Suppressor macrophage treated with lipopolysaccharide for 1 hour (primary cell): ENCODE results near the gene ZNF91.
"Not testable (repeated sequence)": the region's sequence is repeated elsewhere in the genome, so short reads cannot be mapped to it uniquely, and the experiment has no call there.

ENCODE experiments used
- DNase-seq, 3 donors: peaks; one replicate each; pipeline ENCODE4 v3.0.0-alpha.2; 2020 to 2022

The ZNF91 gene

DNA sequence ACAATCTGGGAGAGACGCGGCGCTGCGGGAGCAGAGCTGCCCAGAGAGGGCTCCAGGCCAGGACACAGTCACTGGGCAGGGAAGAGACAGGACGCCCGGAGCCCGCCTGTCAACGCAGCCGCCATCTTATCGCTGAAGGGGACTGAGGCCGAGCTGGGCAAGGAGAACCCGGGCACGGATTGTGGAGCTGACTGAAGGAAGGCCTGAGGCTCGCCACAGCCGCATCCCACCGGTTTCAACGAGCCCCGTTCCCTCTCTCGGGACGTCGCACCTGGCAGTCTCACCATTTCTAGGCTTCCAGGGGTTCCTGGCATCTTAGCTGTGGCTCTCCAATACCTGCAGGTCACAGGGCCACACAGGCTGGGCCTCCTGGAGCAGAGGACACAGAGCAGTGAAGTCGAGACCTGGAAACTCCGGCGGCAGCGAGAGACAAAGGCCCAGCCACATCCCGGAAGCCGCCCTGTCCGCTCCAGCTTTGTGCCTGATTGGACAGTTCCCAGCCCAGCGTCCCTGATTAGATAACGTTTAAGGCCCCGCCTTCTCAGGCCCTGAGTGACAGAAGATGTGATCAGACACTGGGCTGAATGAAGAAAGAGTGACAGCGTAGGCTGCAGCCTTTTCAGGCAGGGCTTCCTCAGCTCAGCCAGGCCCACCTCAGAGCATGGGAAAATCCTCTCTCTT, at the start of gene ZNF91:
TSS of gene ZNF91 (minus strand) at position 431 of the 681 bp plus-strand sequence. CDS start at position 314, 117 bp downstream.
- DNase-seq, result peak; percentile 95 to 97 (median 96)

DNA sequence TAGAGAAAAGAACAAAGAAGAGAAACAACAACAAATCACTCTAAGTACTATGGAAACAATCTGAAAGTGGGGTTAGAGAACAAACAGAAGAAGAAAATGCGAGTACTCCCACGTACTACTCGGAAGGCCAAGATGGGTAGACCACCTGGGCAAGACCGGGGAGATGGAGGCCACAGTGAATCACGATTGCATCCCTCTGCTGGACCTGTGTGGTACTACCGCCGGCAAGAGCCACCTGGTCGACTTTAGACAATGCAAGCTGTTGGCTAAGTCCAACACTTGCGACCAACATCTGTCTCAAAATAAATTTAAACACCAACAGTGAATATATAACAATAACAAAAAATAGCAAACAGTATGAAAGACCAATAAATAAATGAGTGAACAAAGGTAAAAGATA, 45.5 kb upstream of the ZNF91 start:
- DNase-seq, result peak in 1 of 3 donors; percentile 2

DNA sequence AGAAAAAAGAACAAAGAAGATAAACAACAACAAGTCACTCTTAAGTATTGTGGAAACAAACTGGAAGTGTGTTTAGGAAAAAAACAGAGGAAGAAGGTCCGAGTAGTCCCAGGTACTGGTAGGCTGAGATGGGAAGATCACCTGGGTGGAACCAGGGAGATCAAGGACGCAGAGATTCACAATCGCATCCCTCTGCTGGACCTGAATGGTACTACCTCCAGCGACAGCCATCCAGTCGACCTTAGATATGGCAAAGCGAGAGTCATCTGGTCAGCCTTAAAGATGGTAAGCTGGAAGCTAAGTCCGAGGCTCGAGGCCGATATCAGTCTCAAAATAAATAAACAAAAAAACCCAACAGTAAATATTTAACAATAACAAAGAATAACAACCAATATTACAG, 44.9 kb upstream of the ZNF91 start:
- DNase-seq, result no peak

DNA sequence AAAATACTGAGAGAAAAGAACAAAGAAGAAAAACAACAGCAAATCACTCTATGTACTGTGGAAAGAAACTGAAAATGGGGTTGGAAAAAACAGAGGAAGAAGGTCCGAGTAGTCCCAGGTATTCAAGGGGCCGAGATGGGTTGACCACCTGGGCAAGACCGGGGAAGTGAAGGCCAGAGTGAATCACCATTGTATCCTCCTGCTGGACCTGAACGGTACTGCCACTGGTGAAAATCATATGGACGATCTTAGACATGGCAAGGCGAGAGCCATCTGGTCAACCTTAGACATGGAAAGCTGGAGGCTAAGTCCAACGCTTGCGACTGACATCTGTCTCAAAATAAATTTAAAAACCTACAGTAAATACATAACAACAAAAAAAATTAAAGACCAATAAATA, 44.4 kb upstream of the ZNF91 start:
- no peak for DNase-seq

DNA sequence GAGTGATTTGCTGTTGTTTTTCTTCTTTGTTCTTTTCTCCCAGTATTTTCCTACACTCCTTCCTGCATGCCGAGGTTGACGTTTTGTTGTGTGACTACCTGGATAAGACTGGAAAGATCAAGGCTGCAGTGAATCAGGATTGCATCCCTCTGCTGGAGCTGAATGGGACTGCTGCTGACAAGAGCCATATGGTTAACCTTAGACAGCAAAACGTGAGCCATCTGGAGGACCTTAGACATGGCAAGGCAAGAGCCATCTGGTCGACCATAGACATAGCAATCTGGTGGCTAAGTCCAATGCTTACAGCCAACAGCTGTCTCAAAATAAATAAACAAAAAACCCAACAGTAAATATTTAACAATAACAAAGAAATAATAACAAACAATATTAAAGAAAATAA, 42.6 kb upstream of the ZNF91 start:
- no peak for DNase-seq

DNA sequence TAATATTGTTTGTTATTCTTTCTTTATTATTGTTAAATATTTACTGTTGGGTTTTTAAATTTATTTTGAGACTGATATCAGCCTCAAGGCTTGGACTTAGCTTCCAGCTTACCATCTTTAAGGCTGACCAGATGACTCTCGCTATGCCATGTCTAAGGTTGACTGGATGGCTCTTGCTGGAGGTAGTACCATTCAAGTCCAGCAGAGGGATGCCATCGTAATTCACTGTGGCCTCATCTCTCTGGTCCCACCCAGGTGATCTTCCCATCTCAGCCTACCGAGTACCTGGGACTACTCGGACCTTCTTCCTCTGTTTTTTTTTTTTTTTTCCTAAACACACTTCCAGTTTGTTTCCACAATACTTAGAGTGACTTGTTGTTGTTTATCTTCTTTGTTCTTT, 41.7 kb upstream of the ZNF91 start:
- DNase-seq, result no peak

DNA sequence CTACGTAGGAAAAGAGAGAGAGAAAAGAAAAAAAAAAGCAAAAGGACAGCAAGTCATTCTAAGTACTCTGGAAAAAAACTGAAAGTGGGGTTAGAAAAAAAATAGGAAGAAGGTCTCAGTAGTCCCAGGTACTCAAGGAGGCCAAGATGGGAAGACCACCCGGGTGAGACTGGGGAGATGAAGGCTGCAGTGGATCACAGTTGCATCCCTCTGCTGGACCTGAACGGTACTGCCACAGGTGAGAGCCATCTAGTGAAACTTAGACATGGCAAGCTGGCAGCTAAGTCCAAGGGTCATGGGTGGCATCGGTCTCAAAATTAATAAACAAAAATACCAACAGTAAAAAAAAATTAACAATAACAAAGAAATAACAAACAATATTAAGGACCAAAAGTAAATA, 41.0 kb upstream of the ZNF91 start:
- no peak for DNase-seq

DNA sequence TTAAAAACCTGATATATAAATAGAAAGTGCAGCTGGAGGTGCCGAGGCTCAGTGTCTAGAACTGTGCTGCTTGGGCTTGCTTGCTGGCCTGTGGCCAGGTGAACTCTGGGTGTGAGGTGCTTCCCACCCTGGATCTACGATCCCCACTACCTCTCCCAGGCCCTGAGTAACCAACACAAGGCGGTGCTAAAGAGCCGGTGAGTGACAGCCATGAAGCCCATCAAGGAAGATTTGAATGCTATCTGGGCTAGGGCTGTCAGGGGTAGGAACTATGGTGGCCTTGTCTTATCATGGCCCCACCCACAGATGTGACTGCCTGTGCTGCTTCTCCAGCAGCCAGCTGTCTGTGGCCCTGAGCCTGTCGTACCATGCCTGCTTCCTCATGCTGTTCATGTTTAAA, 25.6 kb upstream of the ZNF91 start:
- DNase-seq, result no peak

DNA sequence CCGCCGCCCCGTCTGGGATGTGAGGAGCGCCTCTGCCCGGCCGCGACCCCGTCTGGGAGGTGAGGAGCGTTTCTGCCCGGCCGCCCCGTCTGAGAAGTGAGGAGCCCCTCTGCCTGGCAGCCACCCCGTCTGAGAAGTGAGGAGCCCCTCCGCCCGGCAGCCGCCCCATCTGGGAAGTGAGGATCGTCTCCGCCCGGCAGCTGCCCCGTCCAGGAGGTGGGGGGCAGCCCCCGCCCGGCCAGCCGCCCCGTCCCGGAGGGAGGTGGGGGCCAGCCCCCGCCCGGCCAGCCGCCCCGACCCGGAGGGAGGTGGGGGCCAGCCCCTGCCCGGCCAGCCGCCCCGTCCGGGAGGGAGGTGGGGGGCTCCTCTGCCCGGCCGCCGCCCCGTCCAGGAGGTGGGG, 24.0 kb upstream of the ZNF91 start:
- DNase-seq, result not testable (repeated sequence)

DNA sequence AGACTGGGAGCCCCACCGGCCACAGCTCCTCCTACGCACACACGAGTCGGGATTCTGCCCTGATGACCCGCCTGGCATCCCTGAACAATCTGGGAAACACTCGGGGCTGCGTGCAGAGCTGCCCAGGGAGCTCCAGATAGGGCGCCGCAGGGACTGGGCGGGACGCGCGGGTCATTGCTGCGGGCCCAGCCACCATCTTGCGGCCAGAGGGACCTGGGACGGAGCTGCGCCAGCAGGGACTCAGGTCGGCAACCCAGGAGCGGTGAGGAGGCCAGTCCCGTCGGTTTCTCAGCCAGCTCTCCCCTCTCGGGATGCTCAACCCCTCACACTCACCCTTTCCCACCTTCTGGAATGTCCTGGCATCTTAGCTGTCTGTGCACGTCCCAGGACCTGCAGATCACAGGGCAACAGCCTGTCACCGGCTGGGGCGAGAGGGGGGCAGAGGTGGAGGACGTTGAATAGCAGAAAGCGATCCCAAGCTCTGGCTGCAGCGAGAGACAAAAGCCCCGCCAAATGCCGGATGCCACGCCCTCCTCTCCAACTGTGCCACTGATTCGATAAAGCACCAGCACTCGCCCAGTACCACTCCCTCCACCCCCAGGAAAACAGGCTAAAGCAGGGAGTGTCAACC, 20.4 kb upstream of the ZNF91 start:
- DNase-seq, result no peak

DNA sequence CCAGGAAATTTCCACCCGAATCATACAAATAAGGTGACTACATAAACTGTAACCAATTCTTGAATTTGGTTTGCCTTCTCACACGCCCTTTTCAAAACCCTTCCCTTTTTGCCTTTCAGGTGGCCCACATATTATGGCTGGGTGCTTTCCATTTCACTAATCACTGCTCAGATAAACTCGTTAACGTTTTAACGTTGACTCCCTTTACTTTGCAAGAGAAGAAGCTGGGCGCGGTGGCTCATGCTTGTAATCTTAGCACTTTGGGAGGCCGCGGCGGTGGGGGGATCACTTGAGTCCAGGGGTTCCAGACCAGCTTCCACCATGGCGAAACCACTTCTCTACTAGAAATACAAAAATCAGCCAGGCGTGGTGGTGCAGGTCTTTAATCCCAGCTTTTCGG, 19.8 kb upstream of the ZNF91 start:
- no peak for DNase-seq

DNA sequence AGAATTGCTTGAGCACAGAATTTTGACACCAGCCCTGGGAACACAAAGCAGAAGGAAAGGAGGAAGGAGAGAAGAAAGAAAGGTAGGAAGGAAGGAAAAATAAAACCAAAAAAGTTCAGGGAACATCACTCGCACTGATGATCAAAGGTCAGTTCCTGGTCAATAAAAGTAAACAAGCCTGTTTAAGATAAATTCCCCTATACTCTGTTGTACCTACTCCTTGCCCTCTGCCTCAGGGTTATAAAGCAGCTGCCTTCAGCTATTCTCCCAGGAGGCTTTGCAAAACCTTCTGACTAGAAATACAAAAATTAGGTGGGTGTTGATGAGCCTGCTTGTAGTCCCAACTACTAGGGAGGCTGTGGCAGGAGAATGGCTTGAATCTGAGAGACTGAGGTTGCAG, 14.9 kb upstream of the ZNF91 start:
- no peak for DNase-seq

DNA sequence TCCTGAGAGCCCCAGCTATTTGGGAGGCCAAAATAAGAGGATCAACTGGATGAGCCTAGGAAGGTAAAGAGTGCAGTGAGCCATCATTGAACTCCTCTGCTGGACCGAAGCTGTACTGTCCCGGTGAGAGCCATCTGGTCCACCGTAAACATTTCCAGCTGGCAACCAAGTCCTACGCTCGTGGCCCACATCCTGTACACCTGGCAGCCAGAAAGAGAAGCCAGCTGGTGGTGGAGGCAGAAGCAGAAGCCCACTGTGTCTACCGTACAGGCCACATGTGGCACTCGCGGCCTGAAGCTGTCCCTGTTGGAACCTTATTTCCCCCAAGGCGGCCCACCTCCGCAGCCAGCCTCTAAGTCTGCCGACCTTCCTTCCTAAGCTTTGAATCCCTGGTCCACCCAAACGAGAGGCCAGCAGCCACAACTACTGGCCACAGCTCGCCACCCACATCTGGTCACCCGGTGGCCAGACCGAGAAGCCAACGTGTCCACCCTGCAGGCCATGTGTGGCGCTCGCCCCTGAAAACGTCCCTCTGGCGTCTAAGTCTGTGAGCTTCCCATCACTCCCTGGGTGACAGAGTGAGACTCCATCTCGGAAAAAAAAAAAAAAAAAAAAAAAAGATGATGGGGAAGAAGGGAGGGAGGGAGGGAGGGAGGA, 14.2 kb upstream of the ZNF91 start:
- no peak for DNase-seq

DNA sequence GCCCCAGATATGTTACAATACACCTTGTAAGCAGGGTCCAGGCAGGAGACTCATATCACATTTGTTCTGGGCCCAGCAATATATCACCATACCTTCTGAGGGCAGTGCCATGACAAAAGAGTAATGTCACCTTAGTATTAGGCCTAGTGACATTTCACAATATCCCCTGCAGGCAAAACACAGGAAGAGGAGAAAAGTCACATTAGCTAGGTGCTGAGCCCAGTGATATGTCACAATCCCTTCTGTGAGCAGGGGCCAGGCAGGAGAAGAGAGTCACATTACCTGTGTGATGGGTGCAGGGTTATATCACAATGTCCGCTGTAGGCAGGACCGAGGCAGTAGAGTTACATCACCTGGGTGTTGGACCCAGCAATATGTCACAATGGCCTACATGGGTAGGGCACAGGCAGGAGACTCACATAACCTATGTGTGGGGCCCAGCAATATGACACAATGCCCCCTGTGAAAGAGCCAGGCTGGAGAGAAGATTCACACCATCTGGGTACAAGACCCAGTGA, 12.4 kb upstream of the ZNF91 start:
- DNase-seq, result no peak

DNA sequence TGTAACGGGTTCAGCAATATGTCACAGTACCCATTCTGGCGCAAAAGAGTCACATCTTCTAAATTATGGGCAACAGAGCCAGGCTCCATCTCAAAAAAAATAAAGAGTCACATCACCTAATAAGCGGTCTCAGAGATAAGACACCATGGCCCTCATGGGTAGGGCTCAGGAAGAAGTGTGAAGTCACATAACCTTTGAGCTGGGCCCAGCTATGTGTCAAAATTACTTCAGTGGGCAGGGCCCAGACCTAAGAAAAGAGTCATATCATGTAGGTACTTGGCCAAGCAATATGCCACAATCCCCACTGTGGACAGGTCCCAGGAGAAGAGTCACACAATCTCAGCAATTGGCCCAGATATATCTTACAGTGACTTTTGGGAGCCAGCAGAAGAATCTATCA, 11.4 kb upstream of the ZNF91 start:
- DNase-seq, result no peak

DNA sequence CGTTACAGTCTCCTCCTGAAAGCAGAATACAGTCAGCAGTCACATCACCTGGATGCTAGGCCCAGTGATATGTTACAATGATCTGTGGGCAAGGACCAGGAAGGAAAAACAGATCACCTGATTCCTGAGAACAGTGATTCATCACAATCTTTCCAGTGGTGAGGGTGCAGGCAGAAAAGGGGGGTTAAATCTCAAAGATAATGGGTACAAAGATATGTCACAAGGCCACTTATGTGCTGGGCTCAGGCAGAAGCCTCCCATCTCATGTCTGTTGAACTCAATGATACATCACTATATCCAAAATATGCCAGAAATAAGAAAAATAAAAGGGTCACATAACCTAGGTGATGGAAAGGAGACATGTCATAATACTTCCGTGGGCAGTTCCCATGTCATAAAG, 10.8 kb upstream of the ZNF91 start:
- DNase-seq, result no peak

DNA sequence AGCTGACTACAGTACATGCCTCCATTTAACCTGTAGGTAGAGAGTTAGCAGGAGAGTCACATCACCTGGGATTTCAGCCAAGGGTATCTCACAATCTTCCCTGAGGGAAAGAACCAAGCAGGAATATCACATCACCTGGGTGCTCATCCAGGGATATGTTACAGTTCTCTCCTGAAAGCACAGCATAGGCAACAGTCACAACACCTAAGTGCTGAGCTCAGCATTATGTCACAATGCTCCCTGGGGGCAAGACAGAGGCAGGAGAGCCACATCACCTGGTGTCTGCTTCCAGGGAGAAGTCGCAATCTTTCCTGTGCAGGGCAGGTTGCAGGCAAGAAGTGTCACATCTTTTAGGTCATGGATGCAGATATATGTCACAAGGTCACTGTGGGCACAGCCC, 9.4 kb upstream of the ZNF91 start:
- no peak for DNase-seq

DNA sequence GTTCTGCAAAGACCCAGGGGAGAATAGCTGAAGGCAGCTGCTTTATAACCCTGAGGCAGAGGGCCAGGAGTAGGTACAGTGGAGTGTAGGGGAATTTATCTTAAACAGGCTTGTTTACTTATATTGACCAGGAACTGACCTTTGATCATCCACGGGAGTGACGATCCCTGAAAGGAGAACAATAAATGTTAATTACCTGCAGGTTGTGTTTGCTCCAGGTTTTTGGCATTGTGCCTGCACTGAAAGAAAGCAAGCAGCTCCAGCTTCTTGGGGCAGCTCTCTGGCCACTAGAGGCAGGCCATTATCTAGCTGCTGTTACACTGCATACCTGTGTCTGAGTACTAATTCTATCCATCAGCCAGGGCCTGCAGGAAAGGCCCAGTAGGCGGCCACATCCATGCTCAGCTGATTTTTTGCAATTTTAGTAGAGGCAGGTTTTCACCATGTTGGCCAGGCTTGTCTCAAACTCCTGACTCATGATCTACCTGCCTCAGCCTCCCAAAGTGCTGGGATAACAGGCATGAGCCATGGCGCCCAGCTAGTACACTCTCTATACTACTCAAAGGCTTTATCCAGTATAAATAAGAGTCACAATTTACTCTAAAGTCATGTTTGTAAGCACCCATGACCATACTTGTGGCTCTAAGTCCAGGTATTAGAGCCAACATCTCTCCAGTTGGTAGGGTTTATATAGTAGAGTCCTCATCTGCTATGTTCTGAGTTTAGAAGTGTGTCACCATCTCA, 8.5 kb upstream of the ZNF91 start:
- no peak for DNase-seq

DNA sequence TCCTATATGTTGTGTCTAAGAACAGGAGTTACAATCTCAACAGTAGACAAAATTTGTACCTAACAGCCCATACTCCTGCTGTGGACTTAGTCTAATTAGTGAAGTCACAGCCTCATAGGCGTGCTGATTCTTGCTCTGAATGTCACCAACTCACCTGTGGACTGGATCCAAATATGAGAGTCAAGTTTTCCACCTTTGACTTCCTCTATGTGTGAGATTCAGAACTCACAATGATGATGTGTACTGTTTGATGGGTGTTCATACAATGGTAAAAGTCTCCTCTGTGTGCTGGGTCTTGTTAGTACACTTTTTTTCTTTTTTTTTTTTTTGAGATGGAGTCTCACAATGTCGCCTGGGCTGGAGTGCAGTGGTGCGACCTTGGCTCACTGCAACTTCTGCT, 7.8 kb upstream of the ZNF91 start:
- DNase-seq, result no peak

DNA sequence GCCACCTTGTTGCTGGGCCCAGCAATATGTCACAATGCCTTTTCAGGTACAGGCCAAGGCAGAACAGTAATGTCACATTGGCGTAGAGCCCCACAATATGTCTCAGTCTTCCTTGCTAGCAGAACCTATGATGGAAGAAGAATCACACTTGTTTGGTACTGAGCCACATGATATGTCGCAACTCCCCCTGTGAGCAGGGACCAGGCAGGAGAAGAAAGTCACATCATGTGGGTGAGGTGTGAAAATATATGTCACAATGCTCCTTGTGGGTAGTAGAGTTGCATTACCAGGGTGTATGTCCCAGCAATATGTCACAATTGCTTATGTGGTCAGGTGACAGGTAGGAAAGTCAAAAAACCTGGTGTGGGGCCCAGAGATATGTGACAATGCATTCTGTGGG, 7.1 kb upstream of the ZNF91 start:
- no peak for DNase-seq

DNA sequence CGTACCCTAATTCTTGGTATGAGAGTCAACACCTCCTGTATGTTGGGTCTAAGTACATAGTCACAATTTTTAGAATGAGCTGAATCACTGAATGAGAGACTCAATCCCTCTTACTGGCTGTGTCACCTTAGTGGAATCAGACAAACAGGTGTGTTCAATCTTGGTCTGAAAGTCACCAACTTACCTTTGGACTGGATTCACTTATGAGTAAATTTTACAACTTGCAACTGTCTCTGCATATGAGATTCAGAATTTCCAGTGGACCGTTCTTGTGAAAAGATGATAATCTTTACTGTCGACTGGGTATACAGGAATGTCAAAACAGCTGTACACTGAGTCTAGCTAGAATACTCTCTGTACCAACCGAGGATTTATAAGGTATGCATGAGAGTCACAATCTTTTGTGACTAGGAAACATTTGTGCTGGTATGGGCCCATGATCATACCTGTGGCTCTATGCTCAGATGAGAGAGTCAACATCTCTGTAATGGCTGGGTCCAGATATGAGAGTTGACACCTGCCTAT, 5.9 kb upstream of the ZNF91 start:
- no peak for DNase-seq

DNA sequence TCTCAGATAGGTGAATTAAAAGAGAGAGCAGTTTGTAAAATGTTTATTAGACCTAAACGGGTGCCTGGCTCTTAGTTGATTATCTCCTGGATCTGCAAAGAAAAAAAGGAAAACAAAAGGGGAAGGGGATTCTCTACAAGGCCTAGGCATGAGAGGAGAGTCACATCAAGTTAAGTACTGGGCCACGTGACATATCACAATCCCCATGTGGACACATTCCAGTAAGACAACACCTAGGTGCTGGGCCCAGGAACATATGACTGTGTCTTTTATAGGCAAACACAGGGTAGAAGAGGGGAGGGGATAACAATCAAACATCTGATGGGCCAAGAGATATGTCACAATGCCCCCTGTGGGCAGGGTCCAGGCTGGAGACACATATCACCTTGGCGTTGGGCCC, 4.2 kb upstream of the ZNF91 start:
- DNase-seq, result no peak

DNA sequence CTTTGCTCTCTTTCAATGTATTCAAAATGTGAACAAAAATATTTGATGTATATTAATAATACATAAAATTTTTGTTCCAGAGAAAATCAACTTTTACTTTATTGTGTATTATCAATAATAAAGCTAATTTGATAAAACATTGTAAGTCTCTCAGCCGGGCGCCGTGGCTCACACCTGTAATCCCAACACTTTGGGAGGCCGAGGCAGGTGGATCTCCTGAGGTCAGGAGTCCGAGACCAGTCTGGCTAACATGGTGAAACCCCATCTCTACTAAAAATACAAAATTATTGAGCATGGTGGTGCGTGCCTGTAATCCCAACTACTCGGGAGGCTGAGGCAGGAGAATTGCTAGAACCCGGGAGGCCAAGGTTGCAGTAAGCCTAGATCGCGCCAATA, 449 bp upstream of the ZNF91 start:
- DNase-seq, result not testable (repeated sequence)
